Measurements from ENCODE around the gene CDC45. TPM values are rescaled to one million over a fixed set of nuclear protein-coding genes. Genes with fewer than 3 reads are reported as not detected.

The CDC45 gene
- total and polyA plus RNA-seq, 7 donors, result 0.14 to 16.6 (median 6.1) TPM; not detected in 3

- intact Hi-C loops (cut with DNase I), result no loop called here
- no peaks in the 10 kb centered on the region for H3K36me3 ChIP-seq
- 95 to 97% methylated on average over 7 of the region's 7 CpGs for WGBS, 2 donors
- no peak for DNase-seq
- H3K27me3 ChIP-seq, result no peaks in the 10 kb centered on the region
- H3K9me3 ChIP-seq, result no peaks in the 10 kb centered on the region
- no peaks in the 10 kb centered on the region for H3K4me1 ChIP-seq
- TF ChIP-seq EP300 (IDR thresholded peaks at IDR 0.05) (no peak), CTCF (IDR thresholded peaks at IDR 0.05) (no peak), POLR2AphosphoS5 (IDR thresholded peaks at IDR 0.05) (no peak), POLR2A (IDR thresholded peaks at IDR 0.05) (no peak)
- H3K27ac ChIP-seq, result no peak overlapping the region
- H3K4me3 ChIP-seq, result no peak overlapping the region
Measured at GRCh38 chr22:19498154-19498865, 18.6 kb downstream of the CDC45 start.

GRCh38 chr22:19498866-19499190, 19.1 kb downstream of the CDC45 start:
- H3K4me3 ChIP-seq, result no peak overlapping the region
- H3K36me3 ChIP-seq, result no peaks in the 10 kb centered on the region
- intact Hi-C loops (cut with DNase I), result no loop called here
- no peak overlapping the region for H3K27ac ChIP-seq
- TF ChIP-seq CTCF (IDR thresholded peaks at IDR 0.05) (no peak), POLR2AphosphoS5 (IDR thresholded peaks at IDR 0.05) (no peak), EP300 (IDR thresholded peaks at IDR 0.05) (no peak), POLR2A (IDR thresholded peaks at IDR 0.05) (no peak)
- H3K9me3 ChIP-seq, result no peaks in the 10 kb centered on the region
- no peaks in the 10 kb centered on the region for H3K4me1 ChIP-seq
- no peak for DNase-seq
- WGBS, 2 donors, result 94% methylated on average over 3 of the region's 3 CpGs
- no peaks in the 10 kb centered on the region for H3K27me3 ChIP-seq

- H3K36me3 ChIP-seq, result no peaks in the 10 kb centered on the region
- DNase-seq, result no peak
- TF ChIP-seq CTCF (IDR thresholded peaks at IDR 0.05) (no peak), POLR2AphosphoS5 (IDR thresholded peaks at IDR 0.05) (no peak), EP300 (IDR thresholded peaks at IDR 0.05) (no peak)
- intact Hi-C loops (cut with DNase I), result no loop called here
- H3K4me3 ChIP-seq, result no peak overlapping the region
- H3K27ac ChIP-seq, result no peak overlapping the region
- H3K27me3 ChIP-seq, result no peaks in the 10 kb centered on the region
- H3K4me1 ChIP-seq, result no peaks in the 10 kb centered on the region
- WGBS, 2 donors, result 96 to 97% methylated on average over 7 of the region's 7 CpGs
- H3K9me3 ChIP-seq, result no peaks in the 10 kb centered on the region
Measured at GRCh38 chr22:19499236-19499879, 19.6 kb downstream of the CDC45 start.

DNA sequence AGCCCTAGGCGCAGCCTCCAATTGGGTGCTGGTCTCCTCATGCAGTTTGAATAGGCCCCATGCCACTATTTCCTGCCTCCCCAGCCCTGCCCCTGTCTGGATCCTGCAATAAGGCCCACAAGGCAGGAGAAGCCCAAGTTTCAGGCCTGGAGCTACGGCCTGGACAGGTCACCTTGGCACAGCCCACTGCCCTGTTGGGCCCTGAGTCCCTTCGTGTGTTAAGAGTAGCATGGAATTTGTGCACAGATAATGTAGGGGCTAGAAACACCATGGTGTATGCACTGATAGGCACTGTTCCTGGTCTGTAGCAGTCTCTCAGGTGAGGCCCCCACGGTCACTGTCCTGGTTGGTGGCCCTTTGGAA, 20.1 kb downstream of the CDC45 start:
- TF ChIP-seq POLR2A (IDR thresholded peaks at IDR 0.05) (no peak), POLR2AphosphoS5 (IDR thresholded peaks at IDR 0.05) (no peak), CTCF (IDR thresholded peaks at IDR 0.05) (no peak), EP300 (IDR thresholded peaks at IDR 0.05) (no peak)
- 94 to 96% methylated on average over 4 of the region's 4 CpGs for WGBS, 2 donors

More for the DNA sequence above, 20.1 kb downstream of the CDC45 start:
- intact Hi-C loops (cut with DNase I), result no loop called here
- Histone ChIP-seq H3K27ac (no peak overlapping the region), H3K4me3 (no peak overlapping the region), H3K4me1 (no peaks in the 10 kb centered on the region), H3K36me3 (no peaks in the 10 kb centered on the region), H3K9me3 (no peaks in the 10 kb centered on the region), H3K27me3 (no peaks in the 10 kb centered on the region)
- no peak for DNase-seq

Measured in sigmoid colon (tissue), 7 donors.